ENCODE results near the gene PANK2. TPM values are rescaled to one million over a fixed set of nuclear protein-coding genes. Genes with fewer than 3 reads are reported as not detected.

The PANK2 gene
- polyA plus RNA-seq, 1 of the 3 experiments (the other 2 are of a cell fraction), result 17.7 TPM

DNA sequence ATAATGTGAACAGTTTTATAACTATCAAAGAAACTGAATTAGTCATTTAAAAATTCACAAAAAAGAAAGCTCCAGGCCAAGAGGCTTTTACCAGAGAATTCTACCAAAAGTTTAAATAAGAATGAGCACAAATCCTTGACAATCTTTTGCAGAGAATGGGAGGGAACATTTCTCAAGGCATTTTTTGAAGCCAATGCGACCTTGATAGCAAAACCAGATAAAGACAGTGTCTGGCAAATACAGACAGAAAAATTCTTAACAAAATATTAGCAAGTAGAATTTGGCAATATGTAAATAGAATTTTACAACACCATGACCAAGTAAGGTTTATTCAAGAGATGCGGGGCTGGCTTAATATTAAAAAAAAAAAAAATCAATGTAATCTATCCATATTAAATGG is 84.5 kb downstream of the PANK2 start:
- Histone ChIP-seq H3F3A (replicated peaks; ENCODE audit: insufficient read depth) (peaks cover 6% of the 10 kb centered on the region), H4K20me1 (ENCODE audit: insufficient read depth) (peaks cover 11% of the 10 kb centered on the region; the same call in 1 of the 2 replicates), H3K4me2 (no peak overlapping the region), H3K9ac (no peak overlapping the region), H3K27ac (ENCODE audit: low read depth in 2 of 2, low read length in 1 of 2) (no peak overlapping the region), H2AFZ (ENCODE audit: low read depth) (no peak overlapping the region), H3K79me2 (ENCODE audit: insufficient read depth) (peaks cover 72% of the 10 kb centered on the region), H3K27me3 (ENCODE audit: insufficient read depth) (no peaks in the 10 kb centered on the region), H3K9me2 (no peaks in the 10 kb centered on the region), H3K36me3 (replicated peaks in 1 of 2; ENCODE audit: control insufficient read depth in 1 of 2, insufficient read depth in 2 of 2, low read length in 1 of 2) (peaks cover 0 to 29% of the 10 kb centered on the region in 2 experiments), H3K4me3 (ENCODE audit: low read depth in 2 of 2, low read length in 1 of 2) (no peak overlapping the region), H3K9me3 (no peaks in the 10 kb centered on the region), H3K4me1 (ENCODE audit: control insufficient read depth in 1 of 2, insufficient read depth in 2 of 2, low read depth in 1 of 2, low read length in 1 of 2) (no peaks in the 10 kb centered on the region)
- TF ChIP-seq, protein P1, sequence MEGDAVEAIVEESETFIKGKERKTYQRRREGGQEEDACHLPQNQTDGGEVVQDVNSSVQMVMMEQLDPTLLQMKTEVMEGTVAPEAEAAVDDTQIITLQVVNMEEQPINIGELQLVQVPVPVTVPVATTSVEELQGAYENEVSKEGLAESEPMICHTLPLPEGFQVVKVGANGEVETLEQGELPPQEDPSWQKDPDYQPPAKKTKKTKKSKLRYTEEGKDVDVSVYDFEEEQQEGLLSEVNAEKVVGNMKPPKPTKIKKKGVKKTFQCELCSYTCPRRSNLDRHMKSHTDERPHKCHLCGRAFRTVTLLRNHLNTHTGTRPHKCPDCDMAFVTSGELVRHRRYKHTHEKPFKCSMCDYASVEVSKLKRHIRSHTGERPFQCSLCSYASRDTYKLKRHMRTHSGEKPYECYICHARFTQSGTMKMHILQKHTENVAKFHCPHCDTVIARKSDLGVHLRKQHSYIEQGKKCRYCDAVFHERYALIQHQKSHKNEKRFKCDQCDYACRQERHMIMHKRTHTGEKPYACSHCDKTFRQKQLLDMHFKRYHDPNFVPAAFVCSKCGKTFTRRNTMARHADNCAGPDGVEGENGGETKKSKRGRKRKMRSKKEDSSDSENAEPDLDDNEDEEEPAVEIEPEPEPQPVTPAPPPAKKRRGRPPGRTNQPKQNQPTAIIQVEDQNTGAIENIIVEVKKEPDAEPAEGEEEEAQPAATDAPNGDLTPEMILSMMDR (IDR thresholded peaks at IDR 0.05), result no peak
- TF ChIP-seq EP300 (IDR thresholded peaks at IDR 0.05; ENCODE audit: borderline replicate concordance in 1 of 2, low read depth in 1 of 2, low read length in 1 of 2) (no peak), RXRA (IDR thresholded peaks at IDR 0.05; ENCODE audit: borderline replicate concordance, low read depth) (no peak), NRF1 (IDR thresholded peaks at IDR 0.05; ENCODE audit: low read depth, low read length) (no peak)
- 88% methylated on average over 2 of the region's 2 CpGs for WGBS (ENCODE audit: low lambda C conversion rate)
- POLR2A ChIA-PET, result no interaction called here
- CTCF ChIA-PET, result interaction anchor here (0.7 kb wide), 2 partner anchors 14 to 21 kb away, joined by 3 read pairs; no protein-coding TSS in a partner anchor
- no peak for DNase-seq

DNA sequence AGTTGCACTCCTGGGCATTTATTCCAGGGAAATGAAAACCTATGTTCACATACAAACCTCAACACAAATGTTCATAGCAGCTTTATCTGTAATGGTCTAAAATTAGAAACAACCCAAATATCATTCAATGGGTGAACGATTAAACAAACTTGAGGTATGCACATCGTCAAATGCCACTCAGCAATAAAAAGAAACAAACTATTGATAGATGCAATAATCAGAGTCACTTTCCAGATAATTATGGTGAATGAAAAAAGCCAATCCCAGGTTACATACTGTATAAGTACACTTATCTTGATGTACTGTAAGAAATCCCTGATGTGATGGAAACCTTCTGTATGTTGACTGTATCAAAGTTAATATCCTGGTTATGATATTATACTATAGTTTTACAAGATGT is 87.3 kb downstream of the PANK2 start:
- CTCF ChIA-PET, result no interaction called here
- Histone ChIP-seq H3K4me2 (no peak overlapping the region), H4K20me1 (ENCODE audit: insufficient read depth) (peaks cover 5% of the 10 kb centered on the region; the same call in 1 of the 2 replicates), H3K9me2 (no peaks in the 10 kb centered on the region), H3K79me2 (ENCODE audit: insufficient read depth) (peaks cover 49% of the 10 kb centered on the region), H2AFZ (ENCODE audit: low read depth) (no peak overlapping the region), H3K27ac (ENCODE audit: low read depth in 2 of 2, low read length in 1 of 2) (no peak overlapping the region), H3K27me3 (ENCODE audit: insufficient read depth) (no peaks in the 10 kb centered on the region), H3K9ac (no peak overlapping the region), H3F3A (replicated peaks; ENCODE audit: insufficient read depth) (peaks cover 22% of the 10 kb centered on the region), H3K36me3 (replicated peaks in 1 of 2; ENCODE audit: control insufficient read depth in 1 of 2, insufficient read depth in 2 of 2, low read length in 1 of 2) (peaks cover 0 to 25% of the 10 kb centered on the region in 2 experiments), H3K9me3 (no peaks in the 10 kb centered on the region), H3K4me3 (ENCODE audit: low read depth in 2 of 2, low read length in 1 of 2) (no peak overlapping the region), H3K4me1 (ENCODE audit: control insufficient read depth in 1 of 2, insufficient read depth in 2 of 2, low read depth in 1 of 2, low read length in 1 of 2) (peaks cover 5 to 7% of the 10 kb centered on the region in 2 experiments; a peak in 3 of 4 replicates)
- DNase-seq, result no peak
- POLR2A ChIA-PET, result no interaction called here
- 92% methylated on average over 2 of the region's 2 CpGs for WGBS (ENCODE audit: low lambda C conversion rate)
- TF ChIP-seq RAD21 (IDR thresholded peaks at IDR 0.05; ENCODE audit: low read length) (no peak), SIN3A (IDR thresholded peaks at IDR 0.05; ENCODE audit: borderline replicate concordance, low read depth, low read length) (no peak), EP300 (IDR thresholded peaks at IDR 0.05; ENCODE audit: borderline replicate concordance in 1 of 2, low read depth in 1 of 2, low read length in 1 of 2) (no peak), FOSL2 (IDR thresholded peaks at IDR 0.05; ENCODE audit: borderline replicate concordance, low read depth) (no peak), MEF2A (IDR thresholded peaks at IDR 0.05; ENCODE audit: borderline replicate concordance, low read depth) (no peak), RXRA (IDR thresholded peaks at IDR 0.05; ENCODE audit: borderline replicate concordance, low read depth) (no peak)
- TF ChIP-seq, protein P2, sequence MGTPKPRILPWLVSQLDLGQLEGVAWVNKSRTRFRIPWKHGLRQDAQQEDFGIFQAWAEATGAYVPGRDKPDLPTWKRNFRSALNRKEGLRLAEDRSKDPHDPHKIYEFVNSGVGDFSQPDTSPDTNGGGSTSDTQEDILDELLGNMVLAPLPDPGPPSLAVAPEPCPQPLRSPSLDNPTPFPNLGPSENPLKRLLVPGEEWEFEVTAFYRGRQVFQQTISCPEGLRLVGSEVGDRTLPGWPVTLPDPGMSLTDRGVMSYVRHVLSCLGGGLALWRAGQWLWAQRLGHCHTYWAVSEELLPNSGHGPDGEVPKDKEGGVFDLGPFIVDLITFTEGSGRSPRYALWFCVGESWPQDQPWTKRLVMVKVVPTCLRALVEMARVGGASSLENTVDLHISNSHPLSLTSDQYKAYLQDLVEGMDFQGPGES (IDR thresholded peaks at IDR 0.05; ENCODE audit: low read depth, low read length), result no peak

Small RNA genes lying within 50 kb of the gene (small RNA-seq; reads per million reads assigned to genes)
- 38.7 to 1,435 (median 482) reads per million in 7 experiments for gene MIR103A2

Other genes with a start within 250 kb of the PANK2 start
- gene GFRA4, start 226.0 kb upstream of the PANK2 start, polyA plus RNA-seq (2012; rRNA removed), result not detected in 2 replicates
- 4.8 and 5.0 TPM in 2 replicates for gene ADAM33, start 207.4 kb upstream of the PANK2 start, polyA plus RNA-seq (2012; rRNA removed)
- gene SIGLEC1, start 176.8 kb upstream of the PANK2 start, polyA plus RNA-seq (2012; rRNA removed), result not detected in 2 replicates
- 0.24 and 0.46 TPM in 2 replicates for gene HSPA12B, start 156.7 kb upstream of the PANK2 start, polyA plus RNA-seq (2012; rRNA removed)
- 59.9 and 73.9 TPM in 2 replicates for gene ADISSP, start 121.6 kb upstream of the PANK2 start, polyA plus RNA-seq (2012; rRNA removed)
- gene SPEF1, start 107.9 kb upstream of the PANK2 start, polyA plus RNA-seq (2012; rRNA removed), result 1.6 and 1.8 TPM in 2 replicates
- gene CENPB, start 102.6 kb upstream of the PANK2 start, polyA plus RNA-seq (2012; rRNA removed), result 37.6 and 41.2 TPM in 2 replicates
- 41.5 and 56.5 TPM in 2 replicates for gene CDC25B, start 93.1 kb upstream of the PANK2 start, polyA plus RNA-seq (2012; rRNA removed)
- 8.6 and 10.3 TPM in 2 replicates for gene AP5S1, start 68.8 kb upstream of the PANK2 start, polyA plus RNA-seq (2012; rRNA removed)
- 9.1 and 10.5 TPM in 2 replicates for gene MAVS, start 42.6 kb upstream of the PANK2 start, polyA plus RNA-seq (2012; rRNA removed)
- gene RNF24, start 126.2 kb downstream of the PANK2 start, polyA plus RNA-seq (2012; rRNA removed), result 6.9 and 7.9 TPM in 2 replicates